SK-N-MC (cell line): ENCODE measurements around the gene EMP2.

Experiments used
- EZH2 ChIP-seq: fragments of 200-600 bp; sonication (generic); IDR thresholded peaks from one replicate; pipeline ENCODE4 v1.6.1; 2017; ENCODE audit warnings: antibody characterized with exemption
- FOXP2 ChIP-seq: optimal IDR thresholded peaks from 2 replicates; pipeline ENCODE3; 2011; ENCODE audit warnings: mild to moderate bottlenecking, moderate library complexity; ENCODE audit not compliant: insufficient read depth; ENCODE audit errors: extremely low read length, control extremely low read depth
- POLR2AphosphoS5 ChIP-seq: IDR thresholded peaks from 2 replicates; pipeline ENCODE4 v1.6.1; 2012; ENCODE audit warnings: mild to moderate bottlenecking, low read depth, low read length, borderline replicate concordance

DNA sequence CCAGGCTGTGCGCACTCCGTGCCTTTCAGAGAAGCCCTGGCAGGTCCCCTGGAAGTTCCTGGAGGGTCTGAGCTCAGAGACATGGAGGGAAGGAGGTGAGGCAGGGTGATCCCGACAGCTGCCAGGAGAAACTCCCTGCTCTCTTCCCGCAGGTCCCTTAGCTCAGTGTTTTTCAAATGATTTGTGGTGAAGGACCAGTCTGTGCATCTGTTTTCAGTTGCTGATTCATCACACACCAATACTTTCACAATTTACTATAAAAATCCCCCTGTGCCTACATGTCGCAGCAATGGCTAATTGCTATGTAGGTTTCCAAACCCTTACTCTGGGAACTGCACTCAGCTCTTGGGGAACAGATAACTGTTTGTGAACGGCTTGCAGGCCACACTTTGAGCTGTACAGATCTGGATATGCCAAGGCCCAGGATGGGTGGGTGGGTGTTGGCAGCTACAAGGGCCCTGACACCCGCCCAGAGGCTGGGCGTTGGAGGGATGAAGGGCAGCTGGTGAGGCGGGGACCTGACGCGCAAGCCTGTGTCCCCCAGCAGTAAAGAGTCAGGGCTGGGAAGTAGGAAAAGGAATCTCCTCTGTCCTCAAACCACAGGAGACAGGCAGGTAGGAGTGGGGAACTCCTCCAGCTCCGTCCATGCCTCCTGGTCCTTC, 20.5 kb upstream of the EMP2 start:
- TF ChIP-seq EZH2 (no peak), POLR2AphosphoS5 (no peak), FOXP2 (no peak)
